ENCODE measurements around the gene SF3B4. TPM values are rescaled to one million over a fixed set of nuclear protein-coding genes. Genes with fewer than 3 reads are reported as not detected.

Gene SF3B4
- total RNA-seq, 1 experiment from 2014 or later: 23.5 TPM

GRCh38 chr1:149923626-149924025 lies 4.0 kb downstream of the SF3B4 start:
- H3K4me1 ChIP-seq (ENCODE audit: insufficient read depth, low read length): peaks cover 26% of the 10 kb centered on the region
- peaks cover 53% of the 10 kb centered on the region for H3K36me3 ChIP-seq (ENCODE audit: low read depth, low read length)
- H3K27me3 ChIP-seq (ENCODE audit: low read length): no peaks in the 10 kb centered on the region
- no TSS peak for BruUV-seq (replicated peaks)
- H4K20me1 ChIP-seq (ENCODE audit: low read length): peaks cover 27% of the 10 kb centered on the region; the same call in 1 of the 2 replicates
- ChIA-PET POLR2A (ENCODE audit: unreplicated experiment) (no interaction called here), CTCF (no interaction called here)
- no peak overlapping the region for H3K4me3 ChIP-seq (ENCODE audit: low read length)
- TF ChIP-seq EZH2 (IDR thresholded peaks at IDR 0.05; ENCODE audit: low read length, unreplicated experiment): no peak
- H3K4me2 ChIP-seq (ENCODE audit: low read length): no peak overlapping the region
- no peak overlapping the region for H2AFZ ChIP-seq (ENCODE audit: low read length)
- peaks cover 34% of the 10 kb centered on the region for H3K79me2 ChIP-seq (ENCODE audit: low read length)
- intact Hi-C loops (cut with micrococcal nuclease): no loop called here
- peaks cover 3% of the 10 kb centered on the region for H3F3A ChIP-seq (ENCODE audit: low read length, unreplicated experiment)
- no peak overlapping the region for H3K27ac ChIP-seq (ENCODE audit: low read length)
- ATAC-seq: no peak
- no peak for DNase-seq
- no peak overlapping the region for H3K9ac ChIP-seq (ENCODE audit: low read length)
- H3K9me2 ChIP-seq (replicated peaks; ENCODE audit: low read length): no peaks in the 10 kb centered on the region
- no peaks in the 10 kb centered on the region for H3K9me3 ChIP-seq (ENCODE audit: low read length)

GRCh38 chr1:149917571-149918144 lies 9.9 kb downstream of the SF3B4 start, which contains the start of gene SV2A:
SV2A (minus strand) TSS chr1:149917844; CDS start chr1:149913840, 4,004 bp downstream.
- intact Hi-C loops (cut with micrococcal nuclease): no loop called here
- BruUV-seq (replicated peaks): no TSS peak
- H3K4me2 ChIP-seq (ENCODE audit: low read length): no peak within 1 kb of the TSS
- H3K79me2 ChIP-seq (ENCODE audit: low read length): no peaks in the 10 kb centered on the region
- ChIA-PET POLR2A (ENCODE audit: unreplicated experiment) (no interaction called here), CTCF (no interaction called here)
- ATAC-seq (no peak), DNase-seq (no peak)
- no peaks in the 10 kb centered on the region for H4K20me1 ChIP-seq (ENCODE audit: low read length)
- TF ChIP-seq CTCF (conservative IDR thresholded peaks at IDR 0.05; ENCODE audit: low read depth, low read length) (no peak), EZH2phosphoT487 (IDR thresholded peaks at IDR 0.05; ENCODE audit: borderline replicate concordance, low read length) (no peak), EZH2 (IDR thresholded peaks at IDR 0.05; ENCODE audit: low read length, unreplicated experiment) (no peak)
- H3K36me3 ChIP-seq (ENCODE audit: low read depth, low read length): peaks cover 8% of the 10 kb centered on the region
- H2AFZ ChIP-seq (ENCODE audit: low read length): no peak within 1 kb of the TSS
- H3K9me3 ChIP-seq (ENCODE audit: low read length): no peaks in the 10 kb centered on the region
- H3F3A ChIP-seq (ENCODE audit: low read length, unreplicated experiment): peaks cover 5% of the 10 kb centered on the region
- H3K9me2 ChIP-seq (replicated peaks; ENCODE audit: low read length): no peaks in the 10 kb centered on the region
- H3K4me3 ChIP-seq (ENCODE audit: low read length): no peak within 1 kb of the TSS
- H3K9ac ChIP-seq (ENCODE audit: low read length): no peak within 1 kb of the TSS
- H3K27ac ChIP-seq (ENCODE audit: low read length): no peak within 1 kb of the TSS
- no peaks in the 10 kb centered on the region for H3K27me3 ChIP-seq (ENCODE audit: low read length)
- H3K4me1 ChIP-seq (ENCODE audit: insufficient read depth, low read length): no peaks in the 10 kb centered on the region

- no peaks in the 10 kb centered on the region for H3K4me1 ChIP-seq (ENCODE audit: insufficient read depth, low read length)
- TF ChIP-seq EZH2 (IDR thresholded peaks at IDR 0.05; ENCODE audit: low read length, unreplicated experiment): no peak
- no peak for TF ChIP-seq EZH2phosphoT487 (IDR thresholded peaks at IDR 0.05; ENCODE audit: borderline replicate concordance, low read length)
- TF ChIP-seq CTCF (conservative IDR thresholded peaks at IDR 0.05; ENCODE audit: low read depth, low read length): no peak
- H3K4me2 ChIP-seq (ENCODE audit: low read length): no peak overlapping the region
- H3K4me3 ChIP-seq (ENCODE audit: low read length): no peak overlapping the region
- no peaks in the 10 kb centered on the region for H4K20me1 ChIP-seq (ENCODE audit: low read length)
- ChIA-PET POLR2A (ENCODE audit: unreplicated experiment) (no interaction called here), CTCF (no interaction called here)
- intact Hi-C loops (cut with micrococcal nuclease): no loop called here
- DNase-seq (no peak), ATAC-seq (no peak)
- no peaks in the 10 kb centered on the region for H3K27me3 ChIP-seq (ENCODE audit: low read length)
- H3K36me3 ChIP-seq (ENCODE audit: low read depth, low read length): peaks cover 3% of the 10 kb centered on the region; the same call in 1 of the 2 replicates
- H3K9me3 ChIP-seq (ENCODE audit: low read length): no peaks in the 10 kb centered on the region
- peaks cover 5% of the 10 kb centered on the region for H3F3A ChIP-seq (ENCODE audit: low read length, unreplicated experiment)
- no peaks in the 10 kb centered on the region for H3K9me2 ChIP-seq (replicated peaks; ENCODE audit: low read length)
- no peak overlapping the region for H3K9ac ChIP-seq (ENCODE audit: low read length)
- no peaks in the 10 kb centered on the region for H3K79me2 ChIP-seq (ENCODE audit: low read length)
- H3K27ac ChIP-seq (ENCODE audit: low read length): no peak overlapping the region
- no TSS peak for BruUV-seq (replicated peaks)
- H2AFZ ChIP-seq (ENCODE audit: low read length): no peak overlapping the region
Observed at GRCh38 chr1:149916898-149917252, 10.7 kb downstream of the SF3B4 start.
